Natural killer cell treated with Interleukin-12 subunit alpha and Interleukin-12 subunit beta and Interleukin-15 and Interleukin-18, amount 100 ng/mL, for 72 hours (primary cell): Measurements from ENCODE around the gene CTTNBP2. TPM values are rescaled to one million over a fixed set of nuclear protein-coding genes. Genes with fewer than 3 reads are reported as not detected.

ENCODE experiments used
- ATAC-seq, 2 donors: fragments of 150-1000 bp; cut with Tn5 transposase in 1 of 2; sonication (Bioruptor Pico), chemical (Tn5 transposase) in 1 of 2; 2 replicates each; pipeline ENCODE4 v1.10.0; 2021
- DNase-seq: peaks from one replicate; pipeline ENCODE4 v3.0.0; 2022; ENCODE audit warnings: low spot score
- H3K27ac Mint-ChIP-seq, 2 donors: 1 replicate in 1 of 2; 2 replicates in 1 of 2; pipeline ENCODE4 v1.8.0; 2022; ENCODE audit warnings: mixed read lengths in 2 of 2, mild to moderate bottlenecking in 1 of 2, moderate library complexity in 1 of 2
- H3K27me3 Mint-ChIP-seq, 2 donors: 1 replicate in 1 of 2; 2 replicates in 1 of 2; pipeline ENCODE4 v1.8.0; 2022; ENCODE audit warnings: mixed read lengths in 2 of 2
- H3K36me3 Mint-ChIP-seq: one replicate; pipeline ENCODE4 v1.8.0; 2022; ENCODE audit warnings: mixed read lengths
- H3K4me1 Mint-ChIP-seq, 2 donors: 1 replicate in 1 of 2; 2 replicates in 1 of 2; pipeline ENCODE4 v1.8.0; 2022; ENCODE audit warnings: low read depth in 2 of 2, mixed read lengths in 2 of 2, mild to moderate bottlenecking in 1 of 2
- H3K4me3 Mint-ChIP-seq: one replicate; pipeline ENCODE4 v1.8.0; 2022; ENCODE audit warnings: mixed read lengths
- H3K9me3 Mint-ChIP-seq: 2 replicates; pipeline ENCODE4 v1.8.0; 2022; ENCODE audit warnings: mixed read lengths
- total RNA-seq, 2 donors: library from RNA; stranded (reverse); gene quantifications; one replicate each; pipeline ENCODE4 v1.2.3, GENCODE V29; 2022

Gene CTTNBP2
- total RNA-seq, 2 donors from 2014 or later: 0.14 TPM; not detected in 1

DNA sequence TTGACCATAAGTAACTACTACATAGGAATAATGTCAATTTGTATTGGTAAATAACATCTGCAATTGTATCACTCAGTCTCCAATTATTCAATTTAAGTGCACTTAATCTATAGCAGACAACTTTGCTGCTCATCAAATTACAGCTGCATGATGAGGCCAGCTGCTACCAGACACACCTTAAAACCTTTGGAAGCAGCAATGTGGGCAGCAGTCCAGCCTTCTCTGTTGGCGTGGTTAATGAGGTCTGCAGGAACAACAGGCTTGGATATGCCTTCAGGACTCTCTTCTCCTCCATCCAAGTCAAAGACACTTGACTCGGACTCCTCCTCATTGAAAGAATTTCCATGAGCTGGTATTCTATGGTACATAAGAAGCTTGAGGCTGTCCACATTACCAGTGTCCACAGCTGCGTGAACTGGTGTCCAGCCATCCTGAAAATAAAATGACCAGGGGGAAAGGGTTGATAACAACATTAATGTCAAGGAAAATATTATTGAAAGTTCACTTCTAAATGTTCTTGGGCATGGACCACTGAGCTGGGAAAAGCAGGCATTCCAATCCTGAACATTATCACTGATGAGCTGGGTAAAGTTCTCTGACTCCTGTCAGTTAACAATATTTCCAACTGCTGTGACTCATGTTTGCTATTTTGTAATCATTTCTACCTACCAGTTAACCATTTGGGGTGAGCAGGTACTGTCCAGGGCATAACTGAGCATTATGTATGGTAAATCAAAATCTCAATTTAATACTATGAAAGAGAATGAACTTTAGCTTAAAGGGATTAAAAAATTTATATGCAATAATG, 95.7 kb downstream of the CTTNBP2 start:
- ATAC-seq: no peak

DNA sequence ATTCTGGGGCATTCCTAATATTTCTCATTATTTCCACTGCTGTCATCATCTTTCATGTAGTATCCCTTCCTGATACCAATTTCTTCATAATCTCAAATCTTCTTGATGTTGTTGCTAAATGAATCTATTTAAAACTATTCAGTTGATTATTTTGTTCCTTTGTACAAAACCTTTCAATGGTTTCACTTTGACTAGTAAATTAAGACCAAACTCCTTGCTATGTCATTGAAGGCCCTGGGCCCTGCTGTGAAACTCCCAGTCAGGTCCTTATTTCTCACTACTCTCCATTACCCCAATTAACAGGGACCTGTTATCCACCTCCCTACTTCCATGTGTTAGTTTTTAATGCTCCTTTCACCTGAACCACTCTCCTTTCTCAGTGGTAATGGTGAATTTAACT, 97.0 kb downstream of the CTTNBP2 start:
- H3K4me3 Mint-ChIP-seq: no peak overlapping the region
- peaks cover 0 to 3% of the 10 kb centered on the region in 2 donors for H3K4me1 Mint-ChIP-seq
- H3K36me3 Mint-ChIP-seq: no peaks in the 10 kb centered on the region
- DNase-seq (no peak), ATAC-seq (no peak)
- no peak overlapping the region for H3K27ac Mint-ChIP-seq
- no peaks in the 10 kb centered on the region for H3K27me3 Mint-ChIP-seq
- H3K9me3 Mint-ChIP-seq: peaks cover 10% of the 10 kb centered on the region

More for the DNA sequence above, 95.7 kb downstream of the CTTNBP2 start:
- Mint-ChIP-seq H3K4me3 (no peak overlapping the region), H3K9me3 (peaks cover 3% of the 10 kb centered on the region), H3K36me3 (no peaks in the 10 kb centered on the region), H3K27ac (no peak overlapping the region), H3K27me3 (no peaks in the 10 kb centered on the region), H3K4me1 (peaks cover 0 to 3% of the 10 kb centered on the region in 2 donors)
- DNase-seq: no peak

DNA sequence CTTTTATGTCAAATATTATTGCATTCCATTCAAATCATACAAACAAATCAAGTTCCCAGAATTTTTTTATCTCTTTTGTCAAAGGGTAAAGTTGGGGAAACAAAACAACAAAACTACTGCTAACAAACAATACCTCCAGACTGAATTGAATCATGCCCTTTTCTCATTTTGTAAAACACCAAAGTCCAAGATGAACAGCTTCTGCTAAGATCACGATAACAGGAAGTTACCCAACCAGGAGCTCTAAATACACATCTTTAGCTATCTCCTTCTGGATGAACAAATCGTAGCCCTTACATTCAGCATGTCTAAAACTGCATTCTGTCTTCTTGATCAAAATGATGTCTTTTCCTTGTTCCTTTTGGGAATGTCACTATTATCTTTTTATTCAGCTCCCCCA, 97.4 kb downstream of the CTTNBP2 start:
- Mint-ChIP-seq H3K4me3 (no peak overlapping the region), H3K9me3 (peaks cover 13% of the 10 kb centered on the region), H3K27me3 (no peaks in the 10 kb centered on the region), H3K27ac (no peak overlapping the region), H3K36me3 (no peaks in the 10 kb centered on the region), H3K4me1 (peaks cover 0 to 3% of the 10 kb centered on the region in 2 donors)
- no peak for ATAC-seq
- DNase-seq: no peak

- Mint-ChIP-seq H3K27me3 (peaks cover 0 to 2% of the 10 kb centered on the region in 2 donors), H3K36me3 (no peaks in the 10 kb centered on the region), H3K4me3 (no peak overlapping the region), H3K9me3 (peaks cover 16% of the 10 kb centered on the region), H3K4me1 (peaks cover 0 to 3% of the 10 kb centered on the region in 2 donors), H3K27ac (no peak overlapping the region)
- DNase-seq (no peak), ATAC-seq (no peak)
Observed at GRCh38 chr7:117774943-117775342, 98.3 kb downstream of the CTTNBP2 start.

DNA sequence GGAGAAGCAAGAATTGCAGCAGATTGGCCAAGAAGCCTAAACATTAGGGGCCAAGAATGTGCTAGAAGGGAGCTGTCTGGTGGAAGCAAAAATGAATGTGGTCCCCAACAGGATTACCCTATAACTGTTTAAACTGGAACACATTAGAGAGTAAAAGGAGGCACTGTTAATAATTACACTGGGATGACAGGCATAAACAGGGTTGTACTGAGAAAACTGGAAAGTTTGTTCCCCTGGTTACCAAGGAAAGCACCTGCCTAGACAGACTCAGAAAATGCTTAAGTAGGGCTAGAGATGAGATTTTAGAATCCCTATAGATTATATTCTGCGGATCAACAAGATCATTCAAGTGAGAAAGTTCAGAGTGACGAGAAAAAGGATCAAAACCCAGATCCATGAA, 100.8 kb downstream of the CTTNBP2 start:
- Mint-ChIP-seq H3K27ac (no peak overlapping the region), H3K4me1 (peaks cover 0 to 3% of the 10 kb centered on the region in 2 donors), H3K36me3 (no peaks in the 10 kb centered on the region), H3K27me3 (peaks cover 0 to 2% of the 10 kb centered on the region in 2 donors), H3K9me3 (peaks cover 16% of the 10 kb centered on the region), H3K4me3 (no peak overlapping the region)
- DNase-seq: no peak
- no peak for ATAC-seq

DNA sequence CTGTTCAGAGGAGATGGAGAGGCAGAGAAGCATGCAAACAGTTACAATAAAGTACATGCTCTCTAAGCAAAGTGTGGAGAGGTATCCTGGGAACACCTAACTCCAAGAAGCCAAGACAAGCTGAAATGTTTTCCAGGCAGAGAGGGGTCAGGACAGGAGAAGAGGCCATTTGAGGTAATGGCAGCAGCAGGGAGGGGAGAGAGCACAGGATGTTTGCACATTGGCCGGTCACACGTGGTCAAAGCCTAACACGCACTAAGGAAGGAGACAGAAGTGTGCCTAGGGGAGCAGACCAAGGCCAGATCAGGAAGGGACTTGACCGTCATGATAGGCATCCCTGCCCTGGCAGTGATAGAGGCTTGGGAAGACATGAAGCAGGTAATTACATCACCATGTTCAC, 101.5 kb downstream of the CTTNBP2 start:
- Mint-ChIP-seq H3K4me1 (peaks cover 0 to 3% of the 10 kb centered on the region in 2 donors), H3K9me3 (peaks cover 16% of the 10 kb centered on the region), H3K27ac (no peak overlapping the region), H3K27me3 (peaks cover 0 to 2% of the 10 kb centered on the region in 2 donors), H3K4me3 (no peak overlapping the region), H3K36me3 (no peaks in the 10 kb centered on the region)
- DNase-seq (no peak), ATAC-seq (peak in 1 of 2 donors; percentile 28)

- Mint-ChIP-seq H3K27me3 (peaks cover 0 to 4% of the 10 kb centered on the region in 2 donors), H3K9me3 (peaks cover 16% of the 10 kb centered on the region), H3K36me3 (no peaks in the 10 kb centered on the region), H3K4me1 (peaks cover 0 to 3% of the 10 kb centered on the region in 2 donors), H3K27ac (no peak overlapping the region), H3K4me3 (no peak overlapping the region)
- ATAC-seq (no peak), DNase-seq (no peak)
Observed at GRCh38 chr7:117769085-117769484, 104.2 kb downstream of the CTTNBP2 start.

DNA sequence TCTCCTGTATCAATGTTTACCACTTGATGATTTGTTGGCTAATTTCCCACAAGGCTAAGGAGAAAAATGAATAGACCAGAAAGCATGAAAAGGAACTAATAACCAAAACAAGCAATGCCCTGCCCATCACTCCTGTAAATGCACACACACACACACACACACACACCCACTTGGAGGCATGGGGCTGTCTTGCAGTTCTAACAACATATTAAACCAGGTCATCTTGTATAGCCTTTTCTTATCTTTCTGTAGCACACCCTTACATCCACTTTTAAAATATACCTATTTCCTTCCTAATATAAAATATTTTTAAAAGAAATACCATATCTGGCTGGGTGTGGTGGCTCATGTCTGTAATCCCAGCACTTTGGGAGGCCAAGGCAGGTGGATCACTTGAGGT, 105.3 kb downstream of the CTTNBP2 start:
- Mint-ChIP-seq H3K36me3 (no peaks in the 10 kb centered on the region), H3K27me3 (peaks cover 0 to 4% of the 10 kb centered on the region in 2 donors), H3K4me3 (no peak overlapping the region), H3K4me1 (no peaks in the 10 kb centered on the region), H3K27ac (no peak overlapping the region), H3K9me3 (peaks cover 19% of the 10 kb centered on the region)
- ATAC-seq (no peak), DNase-seq (no peak)

DNA sequence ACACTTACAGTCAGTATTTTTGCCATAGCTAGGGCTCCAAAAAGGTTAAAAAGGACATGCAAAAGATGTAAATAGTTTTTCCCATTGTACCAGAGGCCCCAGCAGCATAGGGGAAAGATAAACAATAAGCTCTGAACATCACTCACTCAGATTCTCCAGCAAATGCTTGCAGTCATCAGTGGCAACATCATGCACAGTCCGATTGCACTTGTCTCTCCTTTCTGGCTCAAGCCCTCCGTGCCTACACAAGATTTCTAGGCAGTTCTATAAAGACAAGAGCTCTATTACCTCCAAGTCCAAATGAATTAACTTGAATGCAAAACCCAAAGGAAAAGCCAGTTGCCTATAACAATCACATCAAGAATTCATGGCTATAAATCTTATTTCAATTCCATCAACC, 106.3 kb downstream of the CTTNBP2 start:
- ATAC-seq (no peak), DNase-seq (no peak)
- Mint-ChIP-seq H3K27ac (no peak overlapping the region), H3K9me3 (peaks cover 22% of the 10 kb centered on the region), H3K27me3 (peaks cover 0 to 7% of the 10 kb centered on the region in 2 donors), H3K4me1 (no peaks in the 10 kb centered on the region), H3K4me3 (no peak overlapping the region), H3K36me3 (no peaks in the 10 kb centered on the region)

DNA sequence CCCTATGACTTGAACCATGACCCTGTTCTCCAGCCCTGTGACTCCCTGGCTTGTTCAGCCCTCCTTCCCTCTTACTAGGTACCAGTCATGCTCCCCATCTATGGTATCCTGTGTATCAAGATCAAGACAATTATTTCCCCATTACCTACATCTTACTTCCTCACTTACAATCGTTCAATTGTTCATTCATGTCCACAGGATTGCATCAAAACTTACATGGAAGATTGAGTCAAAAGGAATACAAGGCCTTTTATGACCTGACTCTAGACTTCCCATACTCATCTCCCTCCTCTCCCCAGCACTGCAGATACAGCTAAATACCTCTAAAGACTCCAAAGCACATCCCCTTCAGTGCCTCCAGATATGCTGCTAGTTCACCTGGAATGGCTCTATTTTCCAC, 109.2 kb downstream of the CTTNBP2 start:
- ATAC-seq: no peak
- DNase-seq: no peak
- no peaks in the 10 kb centered on the region for H3K4me1 Mint-ChIP-seq
- peaks cover 0 to 4% of the 10 kb centered on the region in 2 donors for H3K27me3 Mint-ChIP-seq
- no peak overlapping the region for H3K4me3 Mint-ChIP-seq
- H3K36me3 Mint-ChIP-seq: no peaks in the 10 kb centered on the region
- no peak overlapping the region for H3K27ac Mint-ChIP-seq
- peaks cover 15% of the 10 kb centered on the region for H3K9me3 Mint-ChIP-seq

- H3K9me3 Mint-ChIP-seq: peaks cover 15% of the 10 kb centered on the region
- H3K36me3 Mint-ChIP-seq: no peaks in the 10 kb centered on the region
- no peaks in the 10 kb centered on the region for H3K4me1 Mint-ChIP-seq
- no peak overlapping the region for H3K4me3 Mint-ChIP-seq
- H3K27me3 Mint-ChIP-seq: peaks cover 0 to 4% of the 10 kb centered on the region in 2 donors
- ATAC-seq (no peak), DNase-seq (no peak)
- no peak overlapping the region for H3K27ac Mint-ChIP-seq
Observed at GRCh38 chr7:117762055-117762454, 111.2 kb downstream of the CTTNBP2 start.

DNA sequence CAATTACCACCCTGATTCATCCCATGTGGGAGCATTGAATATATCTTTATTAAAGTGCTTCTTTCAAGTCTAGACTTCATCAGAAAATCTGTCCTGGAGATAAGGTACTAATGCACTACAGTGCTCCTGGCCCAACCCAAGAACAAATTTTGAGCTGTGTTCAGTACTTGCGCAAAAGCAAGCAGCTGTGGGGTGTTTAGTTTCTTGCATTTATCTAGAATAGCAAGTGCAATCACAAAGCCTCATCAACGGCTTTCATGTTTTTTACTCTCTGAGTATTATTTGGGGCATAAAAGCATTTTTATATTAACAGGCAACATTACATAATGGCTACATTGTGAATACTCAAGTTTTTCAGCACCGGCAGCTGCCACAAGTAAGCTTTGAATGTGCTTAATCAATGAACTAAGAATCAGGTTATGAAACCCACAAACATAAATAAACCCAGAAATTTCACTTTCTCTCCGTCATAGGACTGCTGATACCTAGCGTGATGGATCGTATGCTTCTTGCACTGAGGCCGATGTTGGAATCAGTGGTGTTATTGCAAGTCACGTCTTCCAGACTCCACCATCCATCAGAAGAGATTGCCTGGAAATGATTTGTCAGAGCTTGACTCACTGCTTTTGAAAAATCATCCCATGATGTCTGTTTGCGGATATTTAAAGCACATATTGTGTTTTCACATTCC, 113.1 kb downstream of the CTTNBP2 start:
- ATAC-seq: no peak
- Mint-ChIP-seq H3K36me3 (no peaks in the 10 kb centered on the region), H3K4me3 (no peak overlapping the region), H3K27ac (no peak overlapping the region), H3K4me1 (no peaks in the 10 kb centered on the region), H3K9me3 (peaks cover 15% of the 10 kb centered on the region), H3K27me3 (peaks cover 0 to 4% of the 10 kb centered on the region in 2 donors)
- no peak for DNase-seq

DNA sequence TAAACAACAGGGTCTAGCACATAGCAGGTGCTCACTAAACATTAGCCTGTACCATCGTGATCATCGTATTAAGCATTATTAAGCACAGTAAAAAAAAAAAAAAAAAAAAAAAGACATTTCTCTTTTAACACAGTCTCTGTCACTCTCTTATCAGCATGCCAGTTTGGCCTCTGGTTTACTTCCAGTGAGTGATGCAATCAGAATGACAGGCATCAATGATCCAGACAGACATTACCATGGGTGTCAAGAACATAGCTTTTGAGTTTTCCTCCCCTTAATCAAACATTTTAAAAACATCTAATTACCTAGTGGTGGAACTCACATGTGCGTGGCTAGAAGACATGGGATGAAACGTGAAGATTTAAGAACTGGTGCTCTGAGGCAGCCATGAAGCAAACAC, 115.8 kb downstream of the CTTNBP2 start:
- Mint-ChIP-seq H3K36me3 (no peaks in the 10 kb centered on the region), H3K4me1 (no peaks in the 10 kb centered on the region), H3K9me3 (peaks cover 5% of the 10 kb centered on the region), H3K27ac (no peak overlapping the region), H3K4me3 (no peak overlapping the region), H3K27me3 (no peaks in the 10 kb centered on the region)
- DNase-seq (no peak), ATAC-seq (no peak)

- H3K4me1 Mint-ChIP-seq: no peaks in the 10 kb centered on the region
- H3K27ac Mint-ChIP-seq: no peak overlapping the region
- H3K9me3 Mint-ChIP-seq: no peaks in the 10 kb centered on the region
- H3K36me3 Mint-ChIP-seq: no peaks in the 10 kb centered on the region
- H3K27me3 Mint-ChIP-seq: no peaks in the 10 kb centered on the region
- ATAC-seq: no peak
- no peak for DNase-seq
- no peak overlapping the region for H3K4me3 Mint-ChIP-seq
Observed at GRCh38 chr7:117756586-117757085, 116.6 kb downstream of the CTTNBP2 start.
